ENCODE results near the gene ZNF396.

The ZNF396 gene

GRCh38 chr18:35334212-35334611 is 42.9 kb downstream of the ZNF396 start:
- Histone ChIP-seq H3K4me3 (ENCODE audit: low read length) (no peak overlapping the region), H3K36me3 (ENCODE audit: control insufficient read depth, low read depth, low read length) (peaks cover 68% of the 10 kb centered on the region), H3K4me1 (ENCODE audit: control insufficient read depth, low read depth, low read length) (peaks cover 6% of the 10 kb centered on the region), H3K27me3 (ENCODE audit: control insufficient read depth, insufficient read depth, low read length) (no peaks in the 10 kb centered on the region), H3K27ac (ENCODE audit: low read length) (no peak overlapping the region), H3K9me3 (ENCODE audit: control insufficient read depth, low read depth, low read length) (no peaks in the 10 kb centered on the region), H3K9ac (ENCODE audit: low read length) (no peak overlapping the region)

- Histone ChIP-seq H3K4me1 (ENCODE audit: control insufficient read depth, low read depth, low read length) (peaks cover 6% of the 10 kb centered on the region), H3K36me3 (ENCODE audit: control insufficient read depth, low read depth, low read length) (peaks cover 41% of the 10 kb centered on the region), H3K9me3 (ENCODE audit: control insufficient read depth, low read depth, low read length) (no peaks in the 10 kb centered on the region), H3K27ac (ENCODE audit: low read length) (no peak overlapping the region), H3K9ac (ENCODE audit: low read length) (no peak overlapping the region), H3K4me3 (ENCODE audit: low read length) (no peak overlapping the region), H3K27me3 (ENCODE audit: control insufficient read depth, insufficient read depth, low read length) (no peaks in the 10 kb centered on the region)
Observed at GRCh38 chr18:35331367-35332087, 45.6 kb downstream of the ZNF396 start.

- H3K27ac ChIP-seq (ENCODE audit: low read length): no peak overlapping the region
- H3K27me3 ChIP-seq (ENCODE audit: control insufficient read depth, insufficient read depth, low read length): no peaks in the 10 kb centered on the region
- peaks cover 16% of the 10 kb centered on the region for H3K4me1 ChIP-seq (ENCODE audit: control insufficient read depth, low read depth, low read length)
- H3K36me3 ChIP-seq (ENCODE audit: control insufficient read depth, low read depth, low read length): peaks cover 18% of the 10 kb centered on the region
- H3K4me3 ChIP-seq (ENCODE audit: low read length): no peak overlapping the region
- no peak overlapping the region for H3K9ac ChIP-seq (ENCODE audit: low read length)
- H3K9me3 ChIP-seq (ENCODE audit: control insufficient read depth, low read depth, low read length): no peaks in the 10 kb centered on the region
Observed at GRCh38 chr18:35328868-35329267, 48.3 kb downstream of the ZNF396 start.

- Histone ChIP-seq H3K36me3 (ENCODE audit: control insufficient read depth, low read depth, low read length) (peaks cover under 1% of the 10 kb centered on the region), H3K27ac (ENCODE audit: low read length) (no peak overlapping the region), H3K9me3 (ENCODE audit: control insufficient read depth, low read depth, low read length) (no peaks in the 10 kb centered on the region), H3K4me1 (ENCODE audit: control insufficient read depth, low read depth, low read length) (peaks cover 11% of the 10 kb centered on the region), H3K9ac (ENCODE audit: low read length) (no peak overlapping the region), H3K27me3 (ENCODE audit: control insufficient read depth, insufficient read depth, low read length) (no peaks in the 10 kb centered on the region), H3K4me3 (ENCODE audit: low read length) (no peak overlapping the region)
Observed at GRCh38 chr18:35326695-35327387, 50.3 kb downstream of the ZNF396 start.

GRCh38 chr18:35324926-35325655 is 52.0 kb downstream of the ZNF396 start:
- peaks cover 10% of the 10 kb centered on the region for H3K4me1 ChIP-seq (ENCODE audit: control insufficient read depth, low read depth, low read length)
- H3K27ac ChIP-seq (ENCODE audit: low read length): peak overlapping the region; percentile 52
- no peaks in the 10 kb centered on the region for H3K27me3 ChIP-seq (ENCODE audit: control insufficient read depth, insufficient read depth, low read length)
- no peaks in the 10 kb centered on the region for H3K9me3 ChIP-seq (ENCODE audit: control insufficient read depth, low read depth, low read length)
- H3K36me3 ChIP-seq (ENCODE audit: control insufficient read depth, low read depth, low read length): no peaks in the 10 kb centered on the region
- peak overlapping the region; percentile 5 for H3K9ac ChIP-seq (ENCODE audit: low read length)
- peak overlapping the region; percentile 35 for H3K4me3 ChIP-seq (ENCODE audit: low read length)

GRCh38 chr18:35322486-35323458 is 54.4 kb downstream of the ZNF396 start:
- Histone ChIP-seq H3K4me3 (ENCODE audit: low read length) (no peak overlapping the region), H3K9me3 (ENCODE audit: control insufficient read depth, low read depth, low read length) (no peaks in the 10 kb centered on the region), H3K36me3 (ENCODE audit: control insufficient read depth, low read depth, low read length) (no peaks in the 10 kb centered on the region), H3K27me3 (ENCODE audit: control insufficient read depth, insufficient read depth, low read length) (no peaks in the 10 kb centered on the region), H3K4me1 (ENCODE audit: control insufficient read depth, low read depth, low read length) (peaks cover 10% of the 10 kb centered on the region), H3K27ac (ENCODE audit: low read length) (no peak overlapping the region), H3K9ac (ENCODE audit: low read length) (no peak overlapping the region)
